ENCODE data around the gene COL17A1.

Gene COL17A1

GRCh38 chr10:104089621-104090020 lies 3.9 kb upstream of the COL17A1 start:
- no peaks in the 10 kb centered on the region for H3K27me3 ChIP-seq (ENCODE audit: insufficient read depth, low read depth)
- H3K27ac ChIP-seq, result no peak overlapping the region
- no peak for TF ChIP-seq CTCF (conservative IDR thresholded peaks at IDR 0.05; ENCODE audit: low read depth, low read length)
- no peaks in the 10 kb centered on the region for H3K36me3 ChIP-seq (ENCODE audit: insufficient read depth)
- no peak overlapping the region for H2AFZ ChIP-seq (ENCODE audit: low read depth)
- no peak overlapping the region for H3K4me3 ChIP-seq (IDR thresholded peaks at IDR 0.05; ENCODE audit: insufficient read depth, low read depth, low read length)
- H4K20me1 ChIP-seq (ENCODE audit: insufficient read depth), result no peaks in the 10 kb centered on the region
- no peak overlapping the region for H3K9ac ChIP-seq
- H3K79me2 ChIP-seq (ENCODE audit: insufficient read depth, low read depth), result no peaks in the 10 kb centered on the region
- H3K4me1 ChIP-seq (ENCODE audit: low read depth, poor library complexity, severe bottlenecking), result no peaks in the 10 kb centered on the region
- H3K4me2 ChIP-seq, result no peak overlapping the region

GRCh38 chr10:104088239-104088638 lies 2.6 kb upstream of the COL17A1 start:
- Histone ChIP-seq H4K20me1 (ENCODE audit: insufficient read depth) (no peaks in the 10 kb centered on the region), H3K27me3 (ENCODE audit: insufficient read depth, low read depth) (no peaks in the 10 kb centered on the region), H3K4me1 (ENCODE audit: low read depth, poor library complexity, severe bottlenecking) (no peaks in the 10 kb centered on the region), H2AFZ (ENCODE audit: low read depth) (no peak overlapping the region), H3K4me3 (IDR thresholded peaks at IDR 0.05; ENCODE audit: insufficient read depth, low read depth, low read length) (no peak overlapping the region), H3K4me2 (no peak overlapping the region), H3K36me3 (ENCODE audit: insufficient read depth) (no peaks in the 10 kb centered on the region), H3K79me2 (ENCODE audit: insufficient read depth, low read depth) (no peaks in the 10 kb centered on the region), H3K9ac (no peak overlapping the region), H3K27ac (no peak overlapping the region)
- TF ChIP-seq CTCF (conservative IDR thresholded peaks at IDR 0.05; ENCODE audit: low read depth, low read length), result no peak

DNA sequence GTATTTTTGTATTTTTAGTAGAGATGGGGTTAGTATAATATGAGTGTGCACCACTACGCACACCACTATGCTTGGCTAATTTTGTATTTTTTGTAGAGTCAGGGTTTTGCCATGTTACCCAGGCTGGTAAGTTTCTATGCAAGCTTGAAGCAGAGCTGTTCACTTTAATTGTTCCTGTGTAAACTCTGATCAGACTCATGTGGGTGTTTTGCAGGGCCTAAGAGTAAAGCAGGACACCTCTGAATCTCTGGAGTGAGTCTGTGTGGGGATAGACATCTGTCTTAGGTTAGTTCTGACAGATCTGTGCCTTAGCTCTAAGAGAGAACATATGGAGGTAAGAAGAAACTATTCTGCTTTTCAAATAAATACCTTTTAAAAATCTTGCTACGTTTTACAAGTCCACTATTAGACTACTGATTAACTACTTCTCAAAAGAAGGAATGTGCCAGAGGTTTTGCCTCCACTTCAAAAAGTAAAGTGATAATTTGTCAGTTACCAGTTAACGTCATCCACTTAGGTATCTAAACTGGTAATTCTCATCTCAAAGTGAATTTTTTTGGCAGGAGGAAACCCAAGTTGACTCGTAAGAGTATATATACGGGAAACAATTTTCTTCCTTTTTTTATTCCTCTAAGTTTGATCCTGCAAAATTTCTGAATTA lies 1.1 kb downstream of the COL17A1 start:
- Histone ChIP-seq H3K27me3 (ENCODE audit: insufficient read depth, low read depth) (no peaks in the 10 kb centered on the region), H4K20me1 (ENCODE audit: insufficient read depth) (no peaks in the 10 kb centered on the region), H3K4me1 (ENCODE audit: low read depth, poor library complexity, severe bottlenecking) (no peaks in the 10 kb centered on the region), H3K36me3 (ENCODE audit: insufficient read depth) (no peaks in the 10 kb centered on the region), H3K4me3 (IDR thresholded peaks at IDR 0.05; ENCODE audit: insufficient read depth, low read depth, low read length) (no peak overlapping the region), H3K27ac (no peak overlapping the region), H2AFZ (ENCODE audit: low read depth) (no peak overlapping the region), H3K79me2 (ENCODE audit: insufficient read depth, low read depth) (no peaks in the 10 kb centered on the region), H3K9ac (no peak overlapping the region), H3K4me2 (no peak overlapping the region)
- no peak for TF ChIP-seq CTCF (conservative IDR thresholded peaks at IDR 0.05; ENCODE audit: low read depth, low read length)

GRCh38 chr10:104081998-104082397 lies 3.7 kb downstream of the COL17A1 start:
- Histone ChIP-seq H3K4me1 (ENCODE audit: low read depth, poor library complexity, severe bottlenecking) (no peaks in the 10 kb centered on the region), H4K20me1 (ENCODE audit: insufficient read depth) (no peaks in the 10 kb centered on the region), H2AFZ (ENCODE audit: low read depth) (no peak overlapping the region), H3K79me2 (ENCODE audit: insufficient read depth, low read depth) (no peaks in the 10 kb centered on the region), H3K9ac (no peak overlapping the region), H3K36me3 (ENCODE audit: insufficient read depth) (no peaks in the 10 kb centered on the region), H3K27ac (no peak overlapping the region), H3K4me2 (no peak overlapping the region), H3K27me3 (ENCODE audit: insufficient read depth, low read depth) (no peaks in the 10 kb centered on the region), H3K4me3 (IDR thresholded peaks at IDR 0.05; ENCODE audit: insufficient read depth, low read depth, low read length) (no peak overlapping the region)
- TF ChIP-seq CTCF (conservative IDR thresholded peaks at IDR 0.05; ENCODE audit: low read depth, low read length), result no peak

Measured in KMS-11 (cell line).